GM19035 (cell line): ENCODE results near the gene LRRC71.

Experiments
- ATAC-seq: cut with Tn5 transposase; IDR thresholded peaks from one replicate; pipeline ENCODE4 v1.9.1; 2021; ENCODE audit not compliant: unreplicated experiment

Gene LRRC71

GRCh38 chr1:156920233-156921052 is at the start of gene LRRC71:
Gene LRRC71 (plus strand): TSS chr1:156920632. CDS start chr1:156920804, 172 bp downstream.
- ATAC-seq, result no peak

- ATAC-seq, result no peak
Measured at GRCh38 chr1:156873659-156874058, 46.8 kb upstream of the LRRC71 start.

GRCh38 chr1:156874142-156874541 is 46.3 kb upstream of the LRRC71 start:
- no peak for ATAC-seq

- no peak for ATAC-seq
Measured at GRCh38 chr1:156874572-156875340, 45.7 kb upstream of the LRRC71 start.

DNA sequence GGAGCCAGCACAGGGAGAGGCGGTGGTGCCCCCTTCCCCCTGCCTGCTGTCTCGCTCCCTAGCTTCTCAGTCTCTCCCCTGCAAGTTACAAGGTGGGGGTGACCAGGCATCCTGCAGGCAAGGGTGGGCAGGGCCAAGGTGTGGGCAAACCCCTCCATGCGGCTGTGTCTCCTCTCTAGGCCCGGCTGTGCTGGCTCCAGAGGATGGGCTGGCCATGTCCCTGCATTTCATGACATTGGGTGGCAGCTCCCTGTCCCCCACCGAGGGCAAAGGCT is 45.2 kb upstream of the LRRC71 start:
- no peak for ATAC-seq

DNA sequence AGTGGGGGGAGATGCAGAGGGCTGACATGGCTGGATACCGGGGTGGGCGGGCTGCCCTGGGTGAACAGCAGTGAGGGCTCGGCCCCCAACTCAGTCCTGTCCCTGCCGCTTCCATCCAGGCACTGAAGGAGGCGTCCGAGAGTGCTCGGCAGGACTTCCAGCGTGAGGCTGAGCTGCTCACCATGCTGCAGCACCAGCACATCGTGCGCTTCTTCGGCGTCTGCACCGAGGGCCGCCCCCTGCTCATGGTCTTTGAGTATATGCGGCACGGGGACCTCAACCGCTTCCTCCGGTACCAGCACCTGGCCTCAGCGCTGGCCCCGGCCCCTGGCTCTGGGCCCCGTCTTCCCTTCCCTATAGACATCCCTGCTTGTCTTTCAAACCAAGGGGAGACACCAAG is 44.2 kb upstream of the LRRC71 start:
- ATAC-seq, result no peak

DNA sequence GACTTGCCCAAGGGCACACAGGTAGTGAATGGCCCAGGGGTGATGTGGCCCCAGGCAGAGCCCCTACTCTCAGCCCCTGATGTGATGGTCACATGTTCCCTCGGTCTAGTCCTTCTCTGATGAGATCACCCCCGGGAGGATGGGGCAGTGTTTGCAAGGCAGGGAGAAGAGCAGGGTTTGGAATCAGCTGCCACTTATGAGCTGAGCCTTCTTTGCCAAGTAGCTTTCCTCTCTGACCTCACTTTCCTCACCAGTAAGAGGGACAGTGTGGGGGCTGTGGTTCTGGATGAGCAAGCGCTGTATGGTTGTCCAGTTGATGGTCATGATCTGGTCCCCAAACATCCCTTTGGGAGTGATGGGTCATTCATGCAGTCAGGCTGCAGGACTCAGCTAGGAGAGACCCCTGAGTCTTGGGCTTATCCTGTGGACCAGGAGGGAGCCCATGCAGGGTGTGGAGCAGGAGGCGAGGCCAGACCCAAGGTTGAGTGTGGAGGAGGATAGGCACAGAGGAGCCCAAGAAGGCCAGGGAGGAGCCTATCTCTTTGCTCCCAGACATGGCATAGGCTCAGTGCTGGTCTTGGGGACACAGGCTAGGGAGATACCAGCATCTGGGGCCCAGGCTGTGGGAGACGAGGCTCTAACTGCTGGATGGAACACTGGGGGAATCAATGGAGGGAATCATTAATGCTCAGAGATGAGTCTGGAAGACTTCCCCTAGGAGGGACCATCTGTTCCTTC is 42.8 kb upstream of the LRRC71 start:
- ATAC-seq, result no peak

GRCh38 chr1:156879876-156880275 is 40.6 kb upstream of the LRRC71 start:
- no peak for ATAC-seq

GRCh38 chr1:156880473-156880872 is 40.0 kb upstream of the LRRC71 start:
- ATAC-seq, result no peak

GRCh38 chr1:156881101-156881500 is 39.3 kb upstream of the LRRC71 start:
- ATAC-seq, result no peak

DNA sequence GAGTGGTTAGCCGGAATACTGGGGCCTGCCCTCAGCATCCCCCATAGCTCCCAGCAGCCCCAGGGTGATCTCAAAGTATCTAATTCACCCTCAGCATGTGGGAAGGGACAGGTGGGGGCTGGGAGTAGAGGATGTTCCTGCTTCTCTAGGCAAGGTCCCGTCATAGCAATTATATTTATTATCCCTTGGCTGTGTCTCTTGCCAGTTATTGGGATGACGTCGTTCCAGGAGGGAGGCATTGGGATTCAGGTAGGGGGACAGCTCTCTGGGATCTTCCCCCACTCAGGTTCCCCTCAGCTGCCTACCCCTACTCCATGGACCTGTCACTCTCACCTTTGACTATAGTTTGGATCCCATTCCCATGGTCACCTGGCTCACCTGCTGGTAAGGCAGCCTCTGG is 38.8 kb upstream of the LRRC71 start:
- ATAC-seq, result no peak

DNA sequence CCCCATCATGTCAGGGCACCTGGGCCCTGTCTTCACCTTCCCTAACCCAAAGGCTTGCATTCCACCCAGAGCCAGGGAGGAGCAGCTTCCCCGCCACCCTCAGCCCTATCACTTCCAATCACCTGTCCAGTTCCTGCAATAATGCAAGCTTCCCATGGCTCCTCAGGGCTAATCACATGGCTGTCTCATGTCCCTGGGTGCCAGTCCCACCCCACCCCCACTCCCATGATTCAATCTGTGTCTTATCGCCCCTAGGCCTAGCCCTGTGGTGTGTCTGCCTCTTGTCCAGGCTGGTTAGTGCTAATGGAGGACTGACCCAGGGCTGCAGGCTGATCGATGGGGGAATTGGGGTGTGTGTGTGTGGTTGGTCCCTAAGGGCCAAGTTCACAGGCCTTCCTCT is 37.9 kb upstream of the LRRC71 start:
- ATAC-seq, result no peak

GRCh38 chr1:156883919-156884318 is 36.5 kb upstream of the LRRC71 start:
- no peak for ATAC-seq

- ATAC-seq, result no peak
Measured at GRCh38 chr1:156884560-156885184, 35.8 kb upstream of the LRRC71 start.

DNA sequence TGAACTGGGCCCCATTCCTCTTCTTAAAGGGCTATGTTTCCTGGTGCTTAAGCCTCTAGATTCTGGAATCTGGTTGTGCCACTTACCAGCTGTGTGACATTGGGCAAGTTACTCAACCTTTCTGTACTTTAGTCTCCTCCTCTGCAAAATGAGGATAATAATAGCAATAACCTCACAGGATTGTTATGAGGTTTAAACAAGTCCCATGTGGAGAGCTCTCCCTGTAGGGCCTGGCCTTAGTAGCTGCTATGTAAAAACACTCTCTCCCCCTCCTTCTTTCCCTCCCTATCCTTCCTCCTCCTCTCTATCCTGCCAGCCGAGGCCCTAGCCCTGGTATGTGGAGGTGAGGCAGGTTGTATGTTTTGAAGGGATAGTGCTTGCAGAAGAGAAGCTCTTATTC is 35.1 kb upstream of the LRRC71 start:
- no peak for ATAC-seq

DNA sequence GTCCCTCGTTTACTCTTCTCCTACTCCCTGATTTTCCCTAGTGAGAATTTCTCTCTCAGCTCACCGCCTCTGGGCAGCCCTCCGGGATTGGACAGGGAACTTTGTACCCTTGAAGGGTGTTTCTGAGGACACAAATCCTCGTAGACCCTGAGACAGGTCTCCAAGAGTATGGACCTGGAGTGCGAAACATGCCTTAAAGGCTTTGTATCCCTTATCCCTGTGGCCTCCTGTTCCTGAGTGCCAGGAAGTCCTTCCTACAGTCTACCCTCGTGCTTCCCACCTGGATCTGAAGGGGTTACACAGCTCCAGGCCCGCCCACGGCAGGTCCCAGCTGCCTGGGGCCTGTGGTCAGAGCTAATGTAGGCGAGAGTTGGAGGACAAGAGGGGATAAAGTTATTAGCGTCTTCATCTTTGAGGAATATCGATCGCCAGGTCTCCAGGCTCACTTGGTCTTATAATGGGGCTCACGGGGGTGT is 34.5 kb upstream of the LRRC71 start:
- no peak for ATAC-seq

GRCh38 chr1:156886583-156887281 is 33.7 kb upstream of the LRRC71 start:
- ATAC-seq, result no peak

- ATAC-seq, result no peak
Measured at GRCh38 chr1:156887317-156887716, 33.1 kb upstream of the LRRC71 start.

DNA sequence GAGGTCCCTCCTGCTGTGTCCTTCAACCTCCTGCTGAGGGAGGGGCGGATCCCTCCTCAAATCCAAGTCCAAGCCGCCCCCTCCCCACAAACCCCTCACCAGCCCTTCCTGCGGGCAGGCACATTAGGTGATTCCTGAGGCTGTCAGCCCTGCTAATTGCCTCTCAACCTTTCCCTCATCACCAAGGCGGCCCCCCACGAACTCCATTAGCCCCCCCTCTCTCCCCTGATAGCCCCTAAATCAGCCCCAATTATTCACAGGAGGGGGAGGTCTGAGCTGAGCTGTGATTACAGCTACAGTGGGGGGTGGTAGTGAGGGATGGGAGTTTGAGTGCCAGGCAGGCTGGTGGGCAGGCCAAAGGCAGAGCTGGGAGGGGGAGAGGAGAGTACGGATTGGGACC is 32.7 kb upstream of the LRRC71 start:
- no peak for ATAC-seq

- no peak for ATAC-seq
Measured at GRCh38 chr1:156889802-156890580, 30.4 kb upstream of the LRRC71 start.
